Measurements from ENCODE around the gene PCDH9.
A peak's percentile ranks its signal among the peaks of the same experiment; 100 is the strongest.

PCDH9 gene

DNA sequence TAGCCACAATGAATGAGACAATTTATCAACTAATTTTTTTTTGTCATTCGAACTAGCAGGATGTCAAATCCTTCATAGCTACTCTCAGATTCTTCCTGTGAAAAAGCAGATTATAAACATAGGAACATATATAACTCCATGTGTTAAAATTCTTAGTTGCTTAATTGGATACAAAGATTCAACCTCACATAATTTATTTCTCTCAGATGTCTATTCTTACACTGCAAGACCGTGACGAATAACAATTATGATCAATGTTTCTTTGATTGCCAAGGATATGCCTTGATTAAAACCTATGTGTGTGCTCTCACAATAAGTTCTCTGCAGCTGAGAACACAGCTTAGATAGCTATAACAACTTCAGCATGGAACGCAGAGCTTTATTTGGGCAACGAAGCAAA lies 872.7 kb downstream of the PCDH9 start:
- TF ChIP-seq, protein P1, sequence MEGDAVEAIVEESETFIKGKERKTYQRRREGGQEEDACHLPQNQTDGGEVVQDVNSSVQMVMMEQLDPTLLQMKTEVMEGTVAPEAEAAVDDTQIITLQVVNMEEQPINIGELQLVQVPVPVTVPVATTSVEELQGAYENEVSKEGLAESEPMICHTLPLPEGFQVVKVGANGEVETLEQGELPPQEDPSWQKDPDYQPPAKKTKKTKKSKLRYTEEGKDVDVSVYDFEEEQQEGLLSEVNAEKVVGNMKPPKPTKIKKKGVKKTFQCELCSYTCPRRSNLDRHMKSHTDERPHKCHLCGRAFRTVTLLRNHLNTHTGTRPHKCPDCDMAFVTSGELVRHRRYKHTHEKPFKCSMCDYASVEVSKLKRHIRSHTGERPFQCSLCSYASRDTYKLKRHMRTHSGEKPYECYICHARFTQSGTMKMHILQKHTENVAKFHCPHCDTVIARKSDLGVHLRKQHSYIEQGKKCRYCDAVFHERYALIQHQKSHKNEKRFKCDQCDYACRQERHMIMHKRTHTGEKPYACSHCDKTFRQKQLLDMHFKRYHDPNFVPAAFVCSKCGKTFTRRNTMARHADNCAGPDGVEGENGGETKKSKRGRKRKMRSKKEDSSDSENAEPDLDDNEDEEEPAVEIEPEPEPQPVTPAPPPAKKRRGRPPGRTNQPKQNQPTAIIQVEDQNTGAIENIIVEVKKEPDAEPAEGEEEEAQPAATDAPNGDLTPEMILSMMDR (conservative IDR thresholded peaks at IDR 0.05; ENCODE audit: low read depth, low read length), result no peak
- DNase-seq (ENCODE audit: low read depth), result no peak
- H3K4me3 ChIP-seq (ENCODE audit: low read depth, low read length), result no peak overlapping the region

DNA sequence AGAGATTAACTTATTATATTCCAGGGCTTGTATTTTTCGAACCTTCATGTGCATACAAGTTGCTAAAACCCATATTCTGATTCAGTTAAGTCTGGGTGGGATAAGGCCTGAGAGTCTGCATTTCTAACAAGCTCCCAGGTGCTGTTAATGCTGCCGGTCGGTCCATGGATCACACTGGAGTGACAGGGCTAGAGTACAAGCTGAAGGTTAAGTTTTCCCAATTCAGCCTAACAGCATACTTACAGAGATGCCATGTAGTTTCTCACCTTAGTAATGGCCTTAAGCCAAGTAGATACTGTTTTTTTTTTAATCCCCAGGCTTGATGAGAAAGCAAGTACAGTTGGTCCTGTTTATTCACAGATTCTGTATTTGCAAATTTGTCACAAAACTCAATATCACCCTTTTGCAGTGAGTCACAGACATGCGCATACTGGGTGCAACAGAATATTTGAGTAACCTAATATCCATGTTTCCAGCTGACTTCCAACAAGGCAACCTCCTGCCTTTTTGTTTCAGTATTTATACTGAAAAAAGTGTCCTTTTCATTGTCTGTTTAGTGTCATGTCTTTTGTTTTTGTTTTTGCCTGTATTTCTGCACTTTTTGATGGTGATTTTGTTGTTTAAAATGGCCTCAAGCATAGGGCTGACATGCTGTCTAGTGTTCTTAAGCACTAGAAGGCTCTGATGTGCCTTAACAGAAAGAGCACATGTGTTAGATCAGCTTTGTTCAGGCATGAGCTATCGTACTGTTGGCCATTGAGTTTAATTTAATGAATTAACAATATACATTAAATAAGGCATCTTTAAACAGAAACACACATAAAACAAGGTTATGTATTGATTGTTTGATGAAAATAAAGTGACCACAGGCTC lies 875.0 kb downstream of the PCDH9 start:
- H3K4me3 ChIP-seq (ENCODE audit: low read depth, low read length), result no peak overlapping the region
- DNase-seq (ENCODE audit: low read depth), result no peak
- TF ChIP-seq, protein P1 (conservative IDR thresholded peaks at IDR 0.05; ENCODE audit: low read depth, low read length), result no peak

DNA sequence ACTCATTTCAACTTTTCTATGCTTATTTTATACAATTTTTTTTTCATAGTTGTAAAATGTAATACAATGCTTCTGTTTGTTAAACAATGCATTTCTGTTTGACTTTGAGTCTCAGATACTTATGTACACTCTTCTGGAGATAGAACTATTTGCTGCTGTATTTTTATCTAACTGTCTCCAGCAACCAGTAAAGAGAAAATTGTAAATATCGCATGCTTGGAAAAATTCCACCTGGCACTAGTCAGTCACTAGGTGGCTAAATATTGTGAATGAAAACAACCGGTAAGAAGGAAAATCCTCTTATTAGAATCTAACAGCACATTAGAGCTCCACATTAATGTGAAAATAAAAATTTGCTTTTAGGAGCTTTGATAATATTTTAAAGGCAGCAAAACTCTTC lies 876.5 kb downstream of the PCDH9 start:
- TF ChIP-seq, protein P1 (conservative IDR thresholded peaks at IDR 0.05; ENCODE audit: low read depth, low read length), result peak; percentile 30
- peak; percentile 66 for DNase-seq (ENCODE audit: low read depth)

DNA sequence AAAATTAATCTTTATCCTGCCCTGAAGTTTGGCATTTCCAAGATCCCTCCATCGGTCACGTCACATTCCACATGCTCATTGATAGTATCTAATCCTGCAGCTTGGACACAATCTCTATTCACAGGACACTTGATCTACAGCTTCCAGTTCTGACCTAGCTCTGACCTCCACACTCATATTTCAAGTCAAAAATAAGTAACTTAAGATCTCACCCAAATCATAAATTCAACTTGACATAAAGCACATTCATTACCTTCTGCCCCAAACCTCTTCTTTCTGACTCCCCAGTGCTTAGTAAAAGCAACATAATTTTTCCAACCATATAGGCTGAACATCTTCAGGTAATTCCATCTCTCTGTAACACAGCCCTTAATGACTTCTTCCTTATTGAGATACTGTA lies 880.2 kb downstream of the PCDH9 start:
- TF ChIP-seq, protein P1 (conservative IDR thresholded peaks at IDR 0.05; ENCODE audit: low read depth, low read length), result no peak
- DNase-seq (ENCODE audit: low read depth), result no peak
- no peak overlapping the region for H3K4me3 ChIP-seq (ENCODE audit: low read depth, low read length)

More for the DNA sequence above, 876.5 kb downstream of the PCDH9 start:
- no peak overlapping the region for H3K4me3 ChIP-seq (ENCODE audit: low read depth, low read length)

DNA sequence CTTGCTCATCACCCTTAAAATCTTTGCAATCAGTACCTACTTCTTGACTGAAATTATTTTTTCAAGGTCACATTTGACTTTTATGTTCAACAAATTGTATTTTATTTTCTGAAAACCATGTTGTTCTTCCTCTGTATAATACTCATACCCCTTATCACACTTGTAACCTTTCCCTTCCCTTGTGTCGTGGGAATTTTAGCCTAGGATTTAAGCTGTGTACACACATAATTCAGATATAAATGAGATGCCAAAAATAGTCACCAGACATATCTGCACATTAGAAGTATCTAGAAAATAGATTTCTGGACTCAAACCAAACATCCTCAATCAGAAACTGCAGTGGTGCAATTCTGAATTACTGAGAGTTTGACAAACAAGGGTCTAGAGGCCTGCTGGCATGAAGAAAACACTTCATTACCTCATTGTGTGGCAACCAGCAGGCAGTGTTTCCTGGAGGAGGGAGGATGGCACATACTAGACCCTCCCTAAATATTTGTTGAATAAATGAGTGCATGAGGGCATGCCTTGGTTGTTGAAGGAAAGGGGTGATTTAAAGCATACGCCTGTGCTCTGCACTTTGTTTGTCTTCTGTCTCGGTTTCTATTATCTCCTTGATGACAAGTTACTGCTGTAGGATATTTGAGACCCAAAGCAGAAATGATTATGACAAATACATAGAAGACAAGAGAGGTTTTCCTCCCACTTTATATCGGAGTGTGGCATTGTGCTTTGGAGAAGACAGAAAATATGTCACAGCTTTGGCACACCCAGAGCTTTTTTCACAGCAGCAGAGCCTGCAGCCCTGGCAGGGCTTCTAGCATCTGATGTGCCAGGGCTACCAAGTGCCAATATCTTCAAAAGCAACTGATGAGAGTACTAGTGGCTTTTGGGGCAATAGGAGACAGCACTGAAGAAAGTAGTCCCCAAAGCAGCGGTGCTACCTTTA lies 881.1 kb downstream of the PCDH9 start:
- DNase-seq (ENCODE audit: low read depth), result peak; percentile 21
- H3K4me3 ChIP-seq (ENCODE audit: low read depth, low read length), result no peak overlapping the region
- TF ChIP-seq, protein P1 (conservative IDR thresholded peaks at IDR 0.05; ENCODE audit: low read depth, low read length), result no peak

DNA sequence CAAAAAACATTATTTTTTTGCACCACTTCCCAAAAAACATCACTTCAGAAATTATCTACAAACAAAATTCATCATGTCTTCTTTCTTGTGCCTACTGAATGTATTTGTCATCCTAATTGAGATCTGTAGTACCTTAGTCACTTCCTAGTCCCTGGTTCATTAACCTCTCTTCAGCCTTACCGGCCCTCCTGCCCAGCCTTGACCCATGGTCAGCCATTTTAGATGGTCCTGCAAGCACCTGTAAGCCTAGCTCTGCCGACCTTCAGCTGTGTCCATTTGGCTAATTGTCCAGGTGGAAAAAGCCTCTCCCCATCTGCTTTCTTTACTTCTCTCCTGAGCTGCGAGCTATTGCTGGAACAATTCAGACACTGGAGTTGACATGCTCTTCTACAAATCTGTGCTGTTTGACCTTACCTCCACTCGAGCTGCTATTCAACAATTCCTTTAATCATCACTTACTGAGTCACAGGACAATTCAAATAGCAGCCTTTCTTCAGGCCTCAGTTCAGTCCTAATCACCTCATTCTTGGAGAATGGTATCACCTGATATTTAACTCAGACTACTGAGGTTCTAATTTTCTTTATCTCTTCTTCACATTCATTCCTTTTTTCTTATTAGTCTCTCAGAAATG lies 882.5 kb downstream of the PCDH9 start:
- peak; percentile 45 for DNase-seq (ENCODE audit: low read depth)
- TF ChIP-seq, protein P1 (conservative IDR thresholded peaks at IDR 0.05; ENCODE audit: low read depth, low read length), result no peak
- H3K4me3 ChIP-seq (ENCODE audit: low read depth, low read length), result no peak overlapping the region
